T-helper 2 cell (primary cell): Measurements from ENCODE around the gene RBM8A.

ENCODE experiments used
- DNase-seq, 5 experiments: peaks; one replicate each; pipeline versions ENCODE4 v3.0.0 to v3.0.0-alpha.2; 2012 to 2022
- total RNA-seq, 2 donors: gene quantifications; one replicate each; lab custom pipeline; 2026; lab: John Stamatoyannopoulos, UW

Gene RBM8A
- total RNA-seq: 48.9 to 60.7 reads per million in 2 donors

- peak; percentile 70 to 99 (median 90) for DNase-seq
Measured at GRCh38 chr1:145927063-145927886, at the start of gene RBM8A. RBM8A (minus strand) TSS chr1:145927484; CDS start chr1:145927426, 58 bp downstream.

DNA sequence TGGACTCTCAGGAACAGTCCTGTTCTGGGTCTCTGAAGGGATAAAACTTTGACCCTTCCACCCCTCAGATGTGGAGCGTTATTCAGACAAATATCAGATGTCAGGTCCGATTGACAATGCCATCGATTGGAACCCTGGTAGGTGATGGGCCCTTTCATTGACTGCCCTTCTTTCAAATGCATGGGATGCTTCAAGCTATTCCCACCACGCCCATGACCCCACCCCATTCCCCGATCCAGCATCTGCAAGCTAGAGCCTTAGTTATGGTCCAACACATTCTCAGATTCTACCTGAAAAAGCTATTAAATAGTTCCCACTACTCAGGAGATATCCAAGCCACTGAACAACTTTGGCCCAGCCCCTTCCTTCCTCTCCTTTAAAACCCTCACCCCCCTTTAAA lies 49.7 kb upstream of the RBM8A start:
- no peak for DNase-seq

DNA sequence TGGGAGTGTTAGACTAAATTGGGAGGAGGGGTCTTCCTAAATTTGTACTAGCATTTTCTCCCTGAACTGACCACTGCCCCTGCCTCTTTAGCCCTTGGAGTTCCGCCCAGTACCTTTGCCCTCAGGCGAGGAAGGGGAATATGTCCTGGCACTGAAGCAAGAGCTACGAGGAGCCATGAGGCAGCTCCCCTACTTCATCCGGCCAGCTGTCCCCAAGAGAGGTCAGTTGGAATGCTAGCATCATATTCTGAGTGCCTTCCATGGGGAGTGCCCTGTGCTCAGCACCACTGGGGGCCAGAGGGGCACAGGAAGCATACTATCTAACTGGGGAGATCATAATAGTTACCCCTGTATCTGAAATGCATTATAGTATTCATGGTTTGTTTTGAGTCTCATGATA lies 47.9 kb upstream of the RBM8A start:
- no peak for DNase-seq

DNA sequence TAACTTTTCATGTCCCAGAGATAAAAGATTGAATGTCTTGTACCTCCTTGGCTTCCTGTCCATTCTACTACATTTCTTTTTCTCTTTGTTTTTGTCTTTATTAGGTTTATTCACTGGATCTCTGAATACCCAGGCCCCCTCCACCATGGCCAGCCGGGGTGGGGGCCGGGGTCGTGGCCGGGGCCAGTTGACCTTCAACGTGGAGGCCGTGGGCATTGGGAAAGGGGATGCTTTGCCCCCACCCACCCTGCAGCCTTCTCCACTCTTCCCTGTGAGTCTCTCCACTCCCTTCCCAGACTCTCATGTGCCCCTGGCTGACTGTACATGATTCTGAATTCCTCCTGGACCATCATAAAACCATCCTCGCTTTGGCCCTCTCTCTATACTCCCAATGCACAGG lies 47.4 kb upstream of the RBM8A start:
- DNase-seq: no peak

- no peak for DNase-seq
Measured at GRCh38 chr1:145972580-145972979, 45.3 kb upstream of the RBM8A start.

DNA sequence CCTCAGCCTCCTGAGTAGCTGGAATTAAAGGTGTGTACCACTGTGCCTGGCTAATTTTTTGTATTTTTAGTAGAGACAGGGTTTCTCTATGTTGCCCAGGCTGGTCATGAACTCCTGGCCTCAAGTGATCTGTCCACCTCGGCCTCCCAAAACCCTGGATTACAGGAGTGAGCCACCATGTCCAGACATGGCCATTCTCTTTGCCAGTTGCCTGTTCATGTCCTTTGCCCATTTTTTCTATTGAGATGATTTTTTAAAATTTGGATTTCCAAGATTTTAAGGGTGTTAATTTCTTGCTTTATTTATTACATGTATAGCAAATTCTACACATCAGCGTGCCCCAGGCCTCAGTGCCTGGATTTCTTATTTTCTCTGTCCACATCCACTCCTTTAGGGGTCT lies 40.0 kb upstream of the RBM8A start:
- no peak for DNase-seq

DNA sequence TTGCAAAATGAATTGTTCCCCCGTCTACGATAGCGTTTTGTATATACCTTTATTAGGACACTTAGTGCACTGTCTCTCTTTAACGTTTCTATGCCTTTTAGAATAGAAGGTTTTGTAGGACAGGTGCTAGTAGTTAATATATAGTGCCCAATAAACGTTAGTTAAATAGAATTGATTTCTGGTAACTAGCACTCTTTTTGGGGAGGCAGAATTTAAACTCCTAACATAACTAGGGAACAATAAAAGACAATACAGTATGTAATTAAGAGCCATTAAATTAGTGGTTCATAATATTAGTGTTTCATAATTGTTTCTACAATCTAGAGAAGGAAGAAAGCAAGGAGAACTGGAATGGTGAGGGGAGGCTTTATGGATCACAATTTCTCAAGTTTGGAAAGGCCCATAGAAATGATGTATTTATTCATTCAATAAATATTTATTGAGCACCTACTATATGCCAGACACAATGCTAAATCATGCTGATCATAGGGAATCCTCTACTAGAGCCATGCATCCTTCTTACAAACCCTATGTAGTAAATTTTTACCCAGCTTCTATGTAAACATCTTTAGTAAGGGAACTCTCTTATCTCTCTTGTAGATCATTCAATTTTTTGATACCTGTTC lies 37.9 kb upstream of the RBM8A start:
- no peak for DNase-seq

DNA sequence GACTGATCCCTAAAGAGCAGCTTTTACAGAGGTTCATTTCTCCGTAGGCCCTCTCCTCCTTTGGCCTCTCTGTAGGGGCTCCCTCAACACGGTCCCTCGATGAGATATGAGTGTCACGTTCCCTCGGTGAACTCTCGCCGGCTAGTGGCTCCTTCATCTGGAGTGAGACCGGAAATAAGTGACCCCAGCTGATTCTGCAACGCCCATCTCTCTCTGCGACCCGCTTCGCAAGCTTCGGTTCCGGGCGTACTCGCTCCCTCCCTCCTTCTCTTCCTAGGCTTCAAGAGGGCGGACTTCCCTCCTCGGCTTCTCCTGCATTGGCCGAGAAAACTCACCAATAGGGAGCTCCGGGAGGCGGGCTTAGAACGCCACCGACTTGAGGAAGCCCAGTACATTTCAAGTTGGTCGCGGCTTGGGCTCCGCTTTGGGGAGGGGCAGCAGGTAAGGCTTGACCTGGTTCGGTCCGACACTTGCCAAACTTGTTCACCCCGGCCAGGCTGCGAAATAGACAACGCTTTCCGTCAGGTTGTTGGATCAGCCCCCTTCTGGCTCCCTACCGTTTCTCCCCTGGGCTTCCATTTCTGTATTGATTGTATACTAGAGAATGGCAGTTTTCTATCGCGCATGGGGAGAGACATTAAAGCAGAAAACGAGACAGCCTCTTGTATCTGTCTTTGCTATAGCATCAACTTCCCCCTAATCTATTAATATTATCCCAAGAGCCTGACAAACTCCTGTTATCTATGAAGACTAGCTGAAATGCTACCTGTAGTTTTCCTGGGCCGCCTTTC lies 37.2 kb upstream of the RBM8A start, which contains the start of the genes ANKRD34A and POLR3GL:
Gene ANKRD34A, minus strand, starts transcription at position 248 of the 791 bp plus-strand sequence. CDS start 2,816 bp downstream, outside the sequence.
Gene POLR3GL, plus strand, starts transcription at position 363 of the 791 bp plus-strand sequence. CDS start 10,176 bp downstream, outside the sequence.
- peak; percentile 69 to 93 (median 86) for DNase-seq

DNA sequence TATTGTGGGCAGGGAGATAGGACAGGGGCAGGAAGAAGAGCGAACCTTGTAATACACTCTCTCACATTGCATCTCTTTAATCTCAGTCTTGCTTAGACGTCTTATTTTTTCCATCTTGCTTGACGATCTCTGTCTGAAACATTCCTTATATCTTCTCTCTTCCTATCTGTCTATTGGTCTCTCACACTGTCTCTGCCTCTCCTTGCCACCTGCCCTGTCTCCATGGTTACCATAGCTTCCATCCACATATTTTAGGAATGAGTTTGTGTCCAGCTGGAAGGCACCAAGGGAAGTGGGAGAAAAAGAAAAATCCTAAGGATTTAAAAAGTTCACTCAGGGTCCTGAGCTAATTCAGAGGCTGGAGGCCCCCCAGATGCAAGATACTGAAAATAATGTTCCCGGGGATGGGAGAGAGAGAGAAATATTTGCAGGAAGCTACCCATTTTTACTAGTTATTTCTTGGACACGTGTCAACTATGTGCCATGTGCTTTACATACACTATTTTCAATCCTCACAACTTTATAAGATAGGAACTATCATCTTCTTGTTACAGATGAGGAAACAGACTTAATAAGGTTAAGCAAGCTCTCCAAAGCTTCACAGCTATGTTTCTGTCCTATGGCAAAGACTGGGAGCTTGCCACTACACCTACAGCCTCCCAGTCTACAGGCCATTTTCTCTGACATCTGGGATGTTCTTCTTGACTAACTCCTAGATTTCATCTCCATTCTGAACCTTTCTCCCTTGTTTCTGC lies 36.2 kb upstream of the RBM8A start:
- no peak for DNase-seq

DNA sequence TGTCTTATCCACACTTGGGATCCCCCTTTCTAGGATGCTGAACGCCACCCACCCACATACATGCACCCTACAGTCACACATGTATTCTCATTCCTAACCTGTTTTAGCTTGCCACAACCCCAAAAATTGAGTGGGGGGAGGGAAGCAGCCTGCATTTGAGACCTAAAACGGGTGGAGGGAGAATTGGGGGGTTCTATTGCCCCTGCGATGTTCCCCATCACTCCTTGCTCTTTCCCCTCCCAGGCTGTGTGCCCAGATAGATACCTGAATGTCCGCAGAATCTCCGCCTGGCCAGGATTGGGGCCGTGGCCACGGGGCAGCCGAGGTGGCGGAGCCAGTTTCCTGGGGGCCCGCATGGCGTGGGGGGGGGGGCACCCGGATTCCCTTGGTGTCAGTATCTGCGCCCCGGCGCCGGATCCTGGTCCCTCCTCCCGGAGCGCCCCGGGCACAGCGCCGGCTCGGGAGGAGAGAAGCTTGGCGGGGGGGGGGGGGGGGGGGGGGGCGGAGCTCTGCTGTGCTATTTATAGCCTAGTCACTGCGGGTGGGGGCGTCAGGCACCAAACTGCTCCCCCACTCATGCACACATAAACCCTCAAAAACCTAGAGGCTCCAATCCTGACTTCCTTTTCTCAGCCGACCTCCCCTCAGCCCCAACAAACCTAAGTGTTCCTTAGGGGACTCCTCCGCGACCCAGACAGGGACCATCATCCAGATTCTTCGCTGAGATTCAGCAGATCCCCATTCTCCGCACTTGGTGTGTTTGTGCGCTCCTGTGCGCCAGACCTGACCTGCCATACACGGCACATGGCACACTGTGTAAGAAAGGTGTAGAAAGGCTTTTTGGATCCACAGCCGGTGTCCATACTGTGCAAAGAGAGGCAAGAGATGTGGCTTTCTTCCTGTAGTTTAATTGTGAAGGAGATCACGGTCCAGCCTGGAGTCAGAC lies 35.1 kb upstream of the RBM8A start:
- peak in 3 of 5 experiments; percentile 25 to 40 (median 27) for DNase-seq

DNA sequence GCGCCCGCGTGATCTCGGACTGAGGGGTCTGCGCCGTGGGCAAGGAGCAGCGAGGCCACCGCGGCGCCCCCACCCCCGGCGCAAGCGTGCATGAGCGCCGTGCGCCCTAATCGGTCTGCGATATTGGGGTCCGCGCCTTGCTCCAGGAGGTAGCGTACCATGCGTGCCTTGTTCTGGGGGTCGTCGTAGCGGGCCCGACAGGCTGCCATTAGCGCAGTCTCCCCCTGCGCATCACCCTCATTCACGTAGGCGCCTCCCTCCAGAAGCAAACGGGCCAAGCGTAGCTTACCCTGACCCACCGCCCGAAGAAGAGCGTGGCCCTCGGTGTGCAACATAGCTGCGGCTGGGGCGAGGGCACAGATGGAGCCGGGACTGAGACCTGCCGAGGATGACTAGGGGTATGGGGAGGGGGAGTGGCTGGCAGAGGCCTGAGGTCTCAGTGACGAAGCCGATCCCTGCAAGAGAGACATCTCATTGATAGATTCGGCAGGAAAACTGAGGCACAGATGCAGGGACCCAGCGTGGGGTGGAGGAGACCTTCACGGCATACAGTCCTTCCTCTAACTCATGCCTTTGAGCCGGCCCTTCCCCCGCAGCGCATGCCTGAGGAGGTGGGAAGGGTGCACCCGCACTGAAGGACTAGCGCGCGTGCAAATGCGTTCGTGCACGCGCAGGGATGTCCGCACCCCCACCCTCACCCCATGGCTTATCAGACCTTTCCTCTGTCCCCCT lies 34.3 kb upstream of the RBM8A start:
- DNase-seq: peak in 3 of 5 experiments; percentile 13 to 66 (median 38)

GRCh38 chr1:145961109-145961424 lies 33.8 kb upstream of the RBM8A start:
- DNase-seq: no peak

DNA sequence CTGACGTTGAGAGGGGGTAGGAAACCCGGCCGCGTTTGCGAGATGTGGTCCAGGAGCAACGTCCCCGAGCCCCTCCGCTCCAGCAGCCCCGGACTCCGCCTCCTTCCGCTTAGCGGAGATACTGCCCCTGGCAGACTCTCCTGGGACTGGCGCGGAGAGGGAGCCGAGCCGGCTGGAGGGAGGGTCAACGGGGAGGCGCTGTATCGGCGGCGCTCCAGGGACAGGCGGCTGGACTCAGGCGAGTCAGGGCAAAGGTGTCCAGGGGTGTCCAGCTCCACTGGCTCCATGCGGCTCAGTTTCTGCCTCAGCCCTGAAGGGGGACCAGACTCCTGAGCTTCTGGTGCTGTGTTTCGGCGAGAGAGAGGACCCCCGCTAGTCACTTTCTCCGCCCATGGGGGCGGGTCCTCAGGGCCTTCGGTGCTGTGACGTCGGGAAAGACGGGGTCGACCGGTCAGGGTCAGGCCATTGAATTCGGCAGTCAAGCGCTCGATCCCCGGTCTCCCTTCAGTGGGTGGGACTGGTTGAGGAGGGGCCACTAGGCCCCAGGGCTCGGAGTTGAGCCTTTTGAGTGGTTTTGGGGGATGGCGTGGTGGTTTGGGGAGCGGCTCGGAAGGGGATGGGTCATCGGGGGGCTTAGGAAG lies 33.3 kb upstream of the RBM8A start:
- DNase-seq: peak; percentile 21 to 52 (median 39)

- no peak for DNase-seq
Measured at GRCh38 chr1:145959957-145960467, 32.7 kb upstream of the RBM8A start.

DNA sequence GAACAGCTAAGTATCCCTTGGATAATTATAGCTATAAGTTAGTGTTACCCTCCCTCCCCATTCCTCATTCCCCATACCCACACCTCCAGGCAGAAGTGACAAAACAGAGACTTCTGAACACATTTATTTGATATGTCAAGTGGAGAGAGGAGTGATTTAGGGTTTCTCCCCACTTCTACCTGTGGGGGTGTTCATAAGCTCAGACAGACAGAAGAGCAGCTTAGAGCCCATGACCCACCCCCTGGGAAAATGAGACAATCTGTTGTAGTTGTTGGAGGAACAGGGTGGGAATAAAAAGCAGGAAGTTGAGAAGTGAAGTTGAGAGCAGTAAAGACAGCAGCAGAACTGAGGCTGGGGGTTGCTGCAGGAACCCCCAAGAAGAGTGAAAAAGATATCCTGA lies 32.0 kb upstream of the RBM8A start:
- no peak for DNase-seq

GRCh38 chr1:145958734-145959133 lies 31.4 kb upstream of the RBM8A start:
- DNase-seq: no peak

DNA sequence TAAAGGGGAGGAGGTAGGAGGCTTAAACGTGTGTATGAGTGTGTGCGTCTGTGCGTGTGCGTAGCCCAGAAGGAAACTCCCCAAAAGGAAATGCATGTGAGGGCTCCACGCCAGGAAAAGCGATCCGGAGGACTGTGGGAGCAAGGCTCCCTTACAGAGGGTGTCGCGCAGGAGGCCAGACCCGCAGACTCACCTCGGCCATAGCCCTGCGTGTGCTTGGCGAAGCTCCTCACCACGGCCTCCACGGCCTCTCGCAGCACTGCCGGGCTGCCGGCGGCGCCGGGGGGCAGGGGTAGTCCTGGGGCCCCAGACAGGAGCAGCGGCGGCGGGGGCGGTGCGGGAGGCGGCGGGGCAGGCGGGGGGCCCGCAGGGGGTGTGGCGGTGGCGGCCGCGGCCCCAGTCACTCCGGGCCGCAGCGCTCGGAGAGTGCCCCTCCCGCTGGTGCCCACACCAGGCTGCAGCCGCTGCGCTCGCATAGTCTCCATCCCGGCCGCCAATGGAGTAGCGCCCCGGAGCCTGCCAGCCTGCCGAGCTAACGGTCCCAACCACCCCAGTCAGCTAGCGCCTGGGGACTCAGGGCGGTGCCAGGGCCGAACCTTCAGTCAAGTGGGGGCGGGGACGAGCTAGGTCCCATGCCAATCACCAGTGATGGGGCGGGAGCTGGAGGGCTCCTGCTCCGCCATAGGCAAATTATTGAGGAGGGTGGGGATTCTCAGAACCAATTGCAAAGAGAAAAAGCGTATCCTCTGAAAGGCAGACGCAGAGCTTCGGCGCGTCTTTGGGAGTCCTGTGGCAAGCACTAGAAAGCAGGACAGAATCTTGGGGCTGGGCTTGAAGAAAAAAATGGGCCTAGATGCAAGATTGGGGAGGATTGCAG lies 30.4 kb upstream of the RBM8A start, which contains the start of gene LIX1L:
Gene LIX1L, minus strand, starts transcription at position 575 of the 877 bp plus-strand sequence. Its CDS starts 90 bp downstream, at position 485.
- DNase-seq: peak; percentile 84 to 98 (median 93)

GRCh38 chr1:145956781-145957442 lies 29.6 kb upstream of the RBM8A start:
- DNase-seq: peak in 2 of 5 experiments; percentile 18 to 50
